Stomach (tissue), 4 donors: ENCODE data around the gene PFKFB4.

Experiments used
- CTCF ChIP-seq, 7 experiments: fragments of 450-650 bp in 4 of 7; fragments of 200-600 bp in 3 of 7; sonication (generic) in 3 of 7; IDR thresholded peaks; one replicate each; pipeline ENCODE4 v1.5.1; 2016 to 2019; ENCODE audit warnings: antibody characterized with exemption in 7 of 7, control low read depth in 2 of 7, mild to moderate bottlenecking in 1 of 7
- POLR2A ChIP-seq, 4 donors: fragments of 450-650 bp; IDR thresholded peaks; one replicate each; pipeline ENCODE4 v1.6.1; 2016; ENCODE audit warnings: antibody characterized with exemption in 4 of 4, control low read depth in 2 of 4, mild to moderate bottlenecking in 1 of 4, moderate library complexity in 1 of 4
- POLR2AphosphoS5 ChIP-seq, 3 donors: sonication (generic); formaldehyde crosslinking; IDR thresholded peaks; one replicate each; pipeline ENCODE4 v1.6.1; 2016; ENCODE audit warnings: antibody characterized with exemption in 3 of 3

- TF ChIP-seq CTCF (IDR thresholded peaks at IDR 0.05) (no peak), POLR2A (IDR thresholded peaks at IDR 0.05) (no peak), POLR2AphosphoS5 (IDR thresholded peaks at IDR 0.05) (no peak)
These were observed 78.6 kb downstream of the PFKFB4 start for GRCh38 chr3:48477959-48478520.
